Inflammatory macrophage treated with lipopolysaccharide for 1 hour (primary cell): ENCODE data around the gene FOXE3.
"Not testable (repeated sequence)": the region's sequence is repeated elsewhere in the genome, so short reads cannot be mapped to it uniquely, and the experiment has no call there.

Experiments used
- DNase-seq, 2 donors: peaks; one replicate each; pipeline ENCODE4 v3.0.0-alpha.2; 2020 to 2022

Gene FOXE3

DNA sequence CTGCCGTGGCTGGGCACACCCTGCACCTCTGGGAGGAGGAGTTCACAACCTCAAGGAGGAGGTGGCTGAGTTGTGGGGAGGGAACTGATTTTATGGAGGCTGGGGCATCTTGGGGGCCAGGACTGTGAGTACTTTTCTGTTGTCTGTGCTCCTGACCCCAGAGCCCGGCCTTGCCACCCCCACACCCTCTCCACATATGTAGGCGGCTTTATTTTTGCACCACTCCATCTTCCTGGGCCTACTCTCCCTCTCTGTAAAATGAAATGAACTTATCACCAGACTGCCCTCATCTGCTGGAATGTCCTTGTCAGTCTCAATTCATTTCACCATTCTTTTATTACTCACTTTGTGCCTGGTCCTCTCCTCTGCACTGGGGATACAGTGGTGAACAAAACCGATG, 34.5 kb downstream of the FOXE3 start:
- DNase-seq, result no peak

DNA sequence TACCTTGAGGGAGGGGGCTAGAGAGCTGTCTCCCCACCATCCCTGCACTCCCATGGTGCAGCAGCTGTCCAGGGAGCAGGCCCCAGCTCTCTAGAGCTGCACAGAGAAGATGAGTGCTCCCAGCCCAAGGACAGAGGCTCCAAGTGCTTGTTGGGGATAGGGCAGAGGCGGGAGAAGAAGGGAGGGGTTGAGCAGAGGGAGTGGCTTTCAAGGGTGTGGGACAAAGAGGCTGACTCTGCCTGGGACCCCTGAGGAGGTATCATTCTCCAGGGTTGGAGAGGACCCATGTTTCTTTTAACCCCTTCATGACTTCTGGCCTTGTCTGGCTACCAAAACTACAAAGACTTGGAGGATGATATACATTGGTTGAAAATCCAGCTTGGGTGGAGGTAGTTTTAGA, 36.3 kb downstream of the FOXE3 start:
- no peak for DNase-seq

DNA sequence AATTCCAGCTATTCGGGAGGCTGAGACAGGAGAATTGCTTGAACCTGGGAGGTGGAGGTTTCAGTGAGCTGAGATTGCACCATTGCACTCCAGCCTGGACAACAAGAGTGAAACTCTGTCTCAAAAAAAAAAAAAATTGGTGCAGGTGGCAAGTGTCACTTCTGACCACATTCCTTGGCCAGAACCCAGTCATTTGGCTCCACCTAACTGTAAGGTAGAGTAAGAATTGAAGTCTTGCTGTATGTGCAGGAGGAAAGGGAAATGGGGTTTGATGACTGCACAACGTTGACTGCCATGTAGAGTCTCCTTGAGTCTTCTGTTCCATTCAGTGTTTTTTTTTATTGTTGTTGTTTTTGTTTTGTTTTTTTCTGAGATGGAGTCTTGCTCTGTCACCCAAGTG, 37.8 kb downstream of the FOXE3 start:
- not testable (repeated sequence) for DNase-seq

DNA sequence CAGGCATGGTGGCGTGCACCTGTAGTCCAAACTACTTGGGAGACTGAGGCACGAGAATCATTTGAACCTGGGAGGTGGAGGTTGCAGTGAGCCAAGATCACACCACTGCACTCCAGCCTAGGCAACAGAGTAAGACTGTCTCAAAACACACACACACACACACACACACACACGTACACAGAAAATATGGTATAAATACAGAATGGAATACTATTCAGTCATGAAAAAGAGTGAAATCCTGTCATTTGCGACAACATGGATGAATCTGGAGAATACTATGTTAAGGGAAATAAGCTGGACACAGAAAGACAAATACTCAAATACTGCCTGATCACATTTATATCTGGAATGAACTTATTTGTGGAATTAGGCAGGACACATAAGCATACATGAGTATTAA, 40.2 kb downstream of the FOXE3 start:
- DNase-seq, result no peak

DNA sequence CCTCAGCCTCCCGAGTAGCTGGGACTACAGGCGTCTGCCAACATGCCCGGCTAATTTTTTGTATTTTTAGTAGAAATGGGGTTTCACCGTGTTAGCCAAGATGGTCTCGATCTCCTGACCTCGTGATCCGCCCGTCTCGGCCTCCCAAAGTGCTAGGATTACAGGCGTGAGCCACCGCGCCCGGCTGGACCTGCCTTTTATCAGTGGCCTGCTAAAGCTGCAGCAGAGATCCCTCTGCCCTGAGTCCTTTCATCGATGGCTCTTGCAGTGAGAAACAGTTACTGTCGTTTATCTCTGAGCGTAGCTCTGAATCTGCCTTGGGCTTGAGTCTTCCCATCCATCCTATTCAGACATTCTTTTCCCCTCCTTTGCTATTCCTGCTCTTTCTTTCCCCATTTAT, 41.5 kb downstream of the FOXE3 start:
- not testable (repeated sequence) for DNase-seq

DNA sequence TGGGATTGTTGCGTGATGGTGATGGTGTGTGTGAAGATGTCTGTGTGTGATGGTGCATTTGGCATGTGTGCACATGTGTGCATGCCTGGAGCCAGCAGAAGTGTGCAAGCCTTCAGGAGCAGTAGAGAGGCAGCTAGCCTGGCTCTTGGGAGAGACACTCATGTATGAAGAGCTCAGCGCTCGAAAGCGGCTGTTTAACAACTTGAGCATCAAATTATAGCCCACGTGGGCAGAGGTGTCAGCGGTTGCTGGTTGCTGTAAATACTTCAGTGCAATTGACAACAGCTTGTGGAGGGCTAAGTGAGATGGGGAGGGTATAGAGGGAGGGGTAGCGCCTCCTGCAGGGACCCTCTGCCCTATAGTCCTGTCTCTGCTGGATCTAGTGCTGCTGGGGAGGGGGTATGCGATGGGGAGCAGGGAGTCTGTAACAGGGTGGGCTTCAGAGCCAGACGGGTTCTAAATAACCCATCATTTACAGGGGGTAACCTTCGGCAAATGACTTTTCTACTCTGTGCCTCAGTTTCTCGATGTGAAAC, 43.2 kb downstream of the FOXE3 start:
- DNase-seq, result no peak

DNA sequence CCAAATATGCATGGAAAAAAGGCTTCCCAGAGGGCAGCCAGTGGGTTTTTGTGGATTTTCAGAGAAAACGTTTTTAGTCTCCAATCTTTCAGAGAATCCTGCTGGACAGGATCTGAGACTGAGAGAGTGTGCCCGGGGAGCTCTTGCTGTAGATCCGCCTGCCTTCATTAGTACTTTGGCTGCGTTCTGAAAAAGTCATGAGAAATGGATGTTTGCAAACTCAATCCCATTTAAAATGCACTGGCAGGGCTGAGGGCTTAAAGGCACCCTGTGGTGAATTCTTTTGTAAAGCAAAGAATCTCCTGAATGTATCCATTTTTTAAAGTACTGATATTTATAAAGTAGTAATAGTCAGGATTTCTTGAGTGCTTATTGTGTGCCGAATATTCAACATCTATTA, 44.0 kb downstream of the FOXE3 start:
- DNase-seq, result no peak

DNA sequence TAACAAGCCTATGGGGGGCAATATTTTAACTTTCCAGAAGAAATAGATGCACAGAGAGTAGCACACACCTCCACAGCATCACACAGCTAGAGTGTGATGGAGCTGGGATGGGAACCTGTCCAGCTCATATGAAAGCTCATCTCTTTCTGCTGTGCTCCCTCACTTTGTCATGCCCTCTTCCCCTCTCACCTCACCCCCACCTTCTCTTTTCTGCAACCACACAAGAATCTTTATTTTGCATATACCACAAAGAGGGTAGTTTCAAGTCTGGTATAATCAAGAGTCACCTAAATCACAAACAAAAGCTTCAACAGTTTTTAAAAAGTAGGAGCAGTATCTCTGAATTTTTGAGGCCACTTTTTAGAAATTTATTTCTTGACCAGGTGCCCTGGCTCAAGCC, 44.4 kb downstream of the FOXE3 start:
- no peak for DNase-seq

DNA sequence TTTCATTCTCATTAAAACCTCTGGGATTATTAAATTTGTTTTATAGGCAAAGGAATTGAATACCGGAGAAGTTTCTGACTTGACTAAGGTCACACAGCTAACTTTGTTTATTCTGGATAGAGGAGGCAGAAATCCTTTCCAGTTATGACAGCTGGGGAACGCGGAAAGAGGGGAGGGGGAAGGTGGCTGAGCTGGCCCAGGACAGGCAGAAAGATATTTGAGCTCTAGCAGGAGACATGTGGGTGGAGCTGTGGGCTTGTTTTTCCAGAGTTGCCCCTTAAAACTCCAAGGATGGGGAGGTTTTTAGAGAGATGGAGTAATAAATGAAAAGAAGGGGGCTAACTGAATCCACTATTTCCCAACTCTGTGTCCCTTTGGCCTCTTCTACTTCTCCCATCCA, 49.5 kb downstream of the FOXE3 start:
- DNase-seq, result no peak
